A549 (cell line): ENCODE measurements around the gene NUDT2.

Experiments used
- CBX8 ChIP-seq: fragments of 200-600 bp; sonication (generic); IDR thresholded peaks from 2 replicates; pipeline ENCODE4 v1.6.1; 2016
- HDAC2 ChIP-seq: fragments of 200-600 bp; sonication (generic); IDR thresholded peaks from 2 replicates; pipeline ENCODE4 v1.6.1; 2016
- JUN ChIP-seq, 2 experiments: fragments of >200 bp; sonication (Bioruptor Twin); formaldehyde crosslinking; IDR thresholded peaks; 2 replicates in 1 of 2; 3 replicates in 1 of 2; pipeline ENCODE4 v1.6.1; 2016 to 2017
- RCOR1 ChIP-seq: fragments of 150-350 bp; IDR thresholded peaks from 2 replicates; pipeline ENCODE4 v1.6.1; 2014; ENCODE audit warnings: antibody characterized with exemption, low read length, low read depth
- TF ChIP-seq, protein P1 (sequence below): fragments of 450-650 bp; IDR thresholded peaks from 2 replicates; pipeline ENCODE4 v1.6.1; 2014; ENCODE audit warnings: antibody characterized with exemption
- TF ChIP-seq, protein P2 (sequence below): fragments of >200 bp; sonication (Bioruptor Twin); formaldehyde crosslinking; IDR thresholded peaks from 3 replicates; pipeline ENCODE4 v1.6.1; 2016

DNA sequence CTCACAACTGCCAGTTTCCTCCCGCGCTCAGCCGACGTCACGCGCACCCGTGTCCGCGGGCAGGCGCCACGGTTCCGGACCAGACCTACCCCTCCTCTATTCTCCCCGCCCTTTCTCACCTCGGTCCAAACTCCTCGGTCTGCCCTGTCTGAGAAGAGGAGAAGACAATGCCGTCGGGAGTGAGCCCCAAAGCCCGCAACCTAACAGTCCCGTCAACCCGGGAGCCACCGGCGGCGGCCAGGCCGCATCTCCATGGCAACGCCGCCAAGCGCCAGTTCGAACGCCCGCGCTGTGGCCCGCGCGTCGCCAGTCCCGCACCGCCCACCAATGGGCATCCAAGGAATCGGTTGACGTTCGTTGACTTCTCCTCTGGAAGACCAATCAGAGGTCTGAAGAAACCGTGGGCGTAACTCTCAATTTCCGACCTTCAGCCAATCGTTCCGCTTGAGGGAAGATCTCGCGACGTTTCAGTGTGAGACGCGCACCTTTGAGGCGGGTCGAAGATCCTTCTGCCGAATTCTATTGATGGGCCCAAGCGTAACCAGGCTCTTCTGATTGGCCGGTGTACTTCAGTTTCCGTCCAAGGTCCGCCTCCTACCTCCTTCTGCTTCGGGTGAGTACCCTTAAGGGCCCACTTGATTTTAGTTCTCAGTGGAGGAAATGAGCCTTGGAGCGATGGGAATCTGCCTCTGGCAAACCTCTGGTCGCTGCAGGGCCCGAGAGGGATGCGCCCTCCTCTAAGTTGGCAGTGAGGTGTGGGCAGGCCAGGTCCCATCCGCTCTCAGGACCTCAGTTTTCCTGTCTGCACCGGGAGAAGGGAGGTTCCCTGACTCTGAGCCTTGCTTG is at the start of gene NUDT2, which contains the start of gene KIF24:
- TF ChIP-seq, protein P1, sequence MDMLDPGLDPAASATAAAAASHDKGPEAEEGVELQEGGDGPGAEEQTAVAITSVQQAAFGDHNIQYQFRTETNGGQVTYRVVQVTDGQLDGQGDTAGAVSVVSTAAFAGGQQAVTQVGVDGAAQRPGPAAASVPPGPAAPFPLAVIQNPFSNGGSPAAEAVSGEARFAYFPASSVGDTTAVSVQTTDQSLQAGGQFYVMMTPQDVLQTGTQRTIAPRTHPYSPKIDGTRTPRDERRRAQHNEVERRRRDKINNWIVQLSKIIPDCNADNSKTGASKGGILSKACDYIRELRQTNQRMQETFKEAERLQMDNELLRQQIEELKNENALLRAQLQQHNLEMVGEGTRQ: no peak
- TF ChIP-seq, protein P2, sequence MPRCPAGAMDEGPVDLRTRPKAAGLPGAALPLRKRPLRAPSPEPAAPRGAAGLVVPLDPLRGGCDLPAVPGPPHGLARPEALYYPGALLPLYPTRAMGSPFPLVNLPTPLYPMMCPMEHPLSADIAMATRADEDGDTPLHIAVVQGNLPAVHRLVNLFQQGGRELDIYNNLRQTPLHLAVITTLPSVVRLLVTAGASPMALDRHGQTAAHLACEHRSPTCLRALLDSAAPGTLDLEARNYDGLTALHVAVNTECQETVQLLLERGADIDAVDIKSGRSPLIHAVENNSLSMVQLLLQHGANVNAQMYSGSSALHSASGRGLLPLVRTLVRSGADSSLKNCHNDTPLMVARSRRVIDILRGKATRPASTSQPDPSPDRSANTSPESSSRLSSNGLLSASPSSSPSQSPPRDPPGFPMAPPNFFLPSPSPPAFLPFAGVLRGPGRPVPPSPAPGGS: no peak
- TF ChIP-seq JUN (IDR thresholded peaks at IDR 0.05): peak in 1 of 2 experiments; percentile 49; a peak in 2 of 5 replicates
- no peak for TF ChIP-seq HDAC2
- TF ChIP-seq RCOR1: no peak
- TF ChIP-seq CBX8: no peak
